ENCODE data around the gene CHRM3.

DNA sequence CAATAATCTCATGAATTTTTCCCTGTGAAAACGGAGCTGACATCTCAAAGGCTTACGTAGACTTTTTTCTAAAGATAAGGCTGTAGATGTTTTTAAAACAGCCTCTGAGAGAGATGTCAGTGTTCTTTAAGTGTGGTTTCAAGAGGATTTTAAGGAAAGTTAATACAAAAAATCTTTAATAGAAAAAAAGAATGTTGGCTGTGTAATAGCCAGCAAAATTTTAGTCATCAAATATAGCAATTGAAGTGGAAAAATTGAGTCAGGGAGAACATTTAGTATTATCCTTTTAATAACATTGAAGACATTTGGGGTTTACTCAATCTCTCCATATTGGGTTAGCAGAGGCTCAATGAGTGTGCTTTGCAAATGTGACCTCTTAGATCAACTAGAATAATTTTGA lies 38.6 kb upstream of the CHRM3 start:
- TF ChIP-seq, protein P1, sequence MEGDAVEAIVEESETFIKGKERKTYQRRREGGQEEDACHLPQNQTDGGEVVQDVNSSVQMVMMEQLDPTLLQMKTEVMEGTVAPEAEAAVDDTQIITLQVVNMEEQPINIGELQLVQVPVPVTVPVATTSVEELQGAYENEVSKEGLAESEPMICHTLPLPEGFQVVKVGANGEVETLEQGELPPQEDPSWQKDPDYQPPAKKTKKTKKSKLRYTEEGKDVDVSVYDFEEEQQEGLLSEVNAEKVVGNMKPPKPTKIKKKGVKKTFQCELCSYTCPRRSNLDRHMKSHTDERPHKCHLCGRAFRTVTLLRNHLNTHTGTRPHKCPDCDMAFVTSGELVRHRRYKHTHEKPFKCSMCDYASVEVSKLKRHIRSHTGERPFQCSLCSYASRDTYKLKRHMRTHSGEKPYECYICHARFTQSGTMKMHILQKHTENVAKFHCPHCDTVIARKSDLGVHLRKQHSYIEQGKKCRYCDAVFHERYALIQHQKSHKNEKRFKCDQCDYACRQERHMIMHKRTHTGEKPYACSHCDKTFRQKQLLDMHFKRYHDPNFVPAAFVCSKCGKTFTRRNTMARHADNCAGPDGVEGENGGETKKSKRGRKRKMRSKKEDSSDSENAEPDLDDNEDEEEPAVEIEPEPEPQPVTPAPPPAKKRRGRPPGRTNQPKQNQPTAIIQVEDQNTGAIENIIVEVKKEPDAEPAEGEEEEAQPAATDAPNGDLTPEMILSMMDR (IDR thresholded peaks at IDR 0.05) = no peak
- no peak for TF ChIP-seq SIN3A (IDR thresholded peaks at IDR 0.05; ENCODE audit: borderline replicate concordance, insufficient read depth, low read depth, low read length)
- no peak for TF ChIP-seq REST (IDR thresholded peaks at IDR 0.05; ENCODE audit: insufficient read depth in 1 of 2, low read depth in 2 of 2, low read length in 1 of 2)
